ENCODE data around the gene STX1A.

DNA sequence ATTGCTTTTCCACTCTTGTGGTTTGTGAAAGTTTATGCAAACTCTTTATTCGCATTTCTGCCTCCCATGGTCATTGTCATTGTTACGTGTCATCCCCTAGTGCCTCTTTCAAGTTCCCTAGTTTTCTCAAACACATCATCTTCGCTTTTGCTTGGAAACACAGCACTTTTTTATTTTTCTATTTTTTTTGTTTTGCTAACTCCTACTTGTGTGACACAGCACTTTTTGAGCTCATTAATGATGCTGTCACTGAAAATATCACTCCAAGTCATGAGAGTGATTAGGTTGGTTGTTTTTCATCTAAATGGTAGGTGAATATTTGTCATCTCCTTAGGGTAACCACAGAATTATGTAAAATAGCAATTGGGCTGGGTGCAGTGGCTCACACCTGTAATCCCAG lies 8.5 kb upstream of the STX1A start:
- TF ChIP-seq, protein P1, sequence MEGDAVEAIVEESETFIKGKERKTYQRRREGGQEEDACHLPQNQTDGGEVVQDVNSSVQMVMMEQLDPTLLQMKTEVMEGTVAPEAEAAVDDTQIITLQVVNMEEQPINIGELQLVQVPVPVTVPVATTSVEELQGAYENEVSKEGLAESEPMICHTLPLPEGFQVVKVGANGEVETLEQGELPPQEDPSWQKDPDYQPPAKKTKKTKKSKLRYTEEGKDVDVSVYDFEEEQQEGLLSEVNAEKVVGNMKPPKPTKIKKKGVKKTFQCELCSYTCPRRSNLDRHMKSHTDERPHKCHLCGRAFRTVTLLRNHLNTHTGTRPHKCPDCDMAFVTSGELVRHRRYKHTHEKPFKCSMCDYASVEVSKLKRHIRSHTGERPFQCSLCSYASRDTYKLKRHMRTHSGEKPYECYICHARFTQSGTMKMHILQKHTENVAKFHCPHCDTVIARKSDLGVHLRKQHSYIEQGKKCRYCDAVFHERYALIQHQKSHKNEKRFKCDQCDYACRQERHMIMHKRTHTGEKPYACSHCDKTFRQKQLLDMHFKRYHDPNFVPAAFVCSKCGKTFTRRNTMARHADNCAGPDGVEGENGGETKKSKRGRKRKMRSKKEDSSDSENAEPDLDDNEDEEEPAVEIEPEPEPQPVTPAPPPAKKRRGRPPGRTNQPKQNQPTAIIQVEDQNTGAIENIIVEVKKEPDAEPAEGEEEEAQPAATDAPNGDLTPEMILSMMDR (IDR thresholded peaks at IDR 0.05) = no peak
- no peak for TF ChIP-seq ZFX (IDR thresholded peaks at IDR 0.05; ENCODE audit: borderline replicate concordance)
